AG20443 (cell line): ENCODE results near the gene HOXB2.

Experiments used
- DNase-seq: peaks from one replicate; pipeline ENCODE4 v3.0.0; 2012; ENCODE audit warnings: low spot score, mixed read lengths

HOXB2 gene

DNA sequence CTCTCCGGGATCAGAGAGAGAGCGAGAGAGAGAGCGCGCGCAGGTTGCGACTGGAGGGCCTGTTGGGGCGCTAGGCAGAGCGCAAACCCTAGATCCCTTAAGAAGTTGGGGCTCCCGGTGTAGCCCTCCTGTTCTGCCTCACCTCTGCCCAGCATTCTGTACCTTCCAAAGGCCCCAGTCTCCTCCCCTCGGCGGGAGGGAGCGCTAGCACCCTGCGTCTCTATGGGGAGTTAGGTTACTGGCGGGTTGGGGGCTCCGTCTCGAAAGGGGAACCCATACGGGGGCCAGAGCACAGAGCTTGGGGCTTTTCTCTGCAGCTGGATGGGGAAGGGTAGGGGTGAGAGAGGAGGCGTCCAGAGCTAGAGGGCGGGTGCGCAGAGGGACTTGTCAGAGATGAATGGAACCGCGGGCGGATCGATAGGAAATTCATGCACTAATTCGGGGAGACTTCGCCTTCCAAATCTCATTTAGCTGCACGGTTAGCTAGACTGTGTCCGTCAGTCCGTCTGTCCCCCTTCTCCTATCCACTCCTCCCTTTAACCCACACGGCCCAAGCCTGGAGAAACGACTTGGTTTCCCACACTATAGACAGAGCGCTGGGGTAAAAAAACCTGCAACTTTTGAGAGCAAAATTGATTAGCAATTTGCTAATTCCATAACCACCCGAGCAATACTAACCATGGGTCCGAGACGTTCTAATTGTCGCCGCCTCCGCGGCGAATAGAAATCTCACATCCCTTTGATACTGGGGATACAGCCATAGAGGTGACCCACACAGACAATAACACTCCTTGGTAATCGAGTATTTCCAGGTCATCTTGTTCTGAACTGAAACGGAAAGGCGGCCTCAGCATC is 33.9 kb upstream of the HOXB2 start:
- no peak for DNase-seq

DNA sequence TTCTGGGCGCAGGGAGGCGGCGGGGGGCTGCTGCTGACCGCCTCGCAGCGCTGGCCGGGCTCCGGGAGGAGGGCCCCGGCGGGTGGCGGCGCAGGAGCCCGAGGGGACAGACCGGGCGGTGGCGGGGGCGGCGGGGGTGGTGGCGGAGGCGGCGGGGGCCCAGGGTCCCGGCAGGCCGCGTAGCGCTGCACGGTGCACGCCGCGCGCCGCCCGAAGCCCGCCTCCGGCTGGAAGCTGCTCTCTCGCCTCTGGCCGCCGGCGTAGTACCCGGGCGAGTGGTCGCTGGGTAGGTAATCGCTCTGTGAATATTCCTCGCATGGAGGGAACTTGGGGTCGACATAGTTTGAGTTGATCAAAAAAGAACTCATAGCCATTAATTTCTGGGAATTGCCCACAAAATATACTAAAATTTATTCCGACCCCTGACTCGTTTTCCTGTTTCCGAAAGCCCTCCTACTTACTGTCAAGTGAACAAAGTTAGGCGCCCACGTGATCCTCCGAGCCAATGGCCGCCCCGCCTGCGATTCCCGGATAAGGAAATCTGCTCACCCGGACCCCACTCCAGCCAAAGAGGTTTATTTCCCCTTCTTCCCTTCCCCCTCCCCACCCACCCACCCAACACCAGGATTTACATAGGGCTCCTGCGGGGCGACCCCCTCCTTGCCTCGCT is 33.2 kb upstream of the HOXB2 start, which contains the start of gene HOXB4:
Gene HOXB4, minus strand, starts transcription at position 405 of the 670 bp plus-strand sequence. Its CDS starts 31 bp downstream, at position 374.
- peak; percentile 79 for DNase-seq

DNA sequence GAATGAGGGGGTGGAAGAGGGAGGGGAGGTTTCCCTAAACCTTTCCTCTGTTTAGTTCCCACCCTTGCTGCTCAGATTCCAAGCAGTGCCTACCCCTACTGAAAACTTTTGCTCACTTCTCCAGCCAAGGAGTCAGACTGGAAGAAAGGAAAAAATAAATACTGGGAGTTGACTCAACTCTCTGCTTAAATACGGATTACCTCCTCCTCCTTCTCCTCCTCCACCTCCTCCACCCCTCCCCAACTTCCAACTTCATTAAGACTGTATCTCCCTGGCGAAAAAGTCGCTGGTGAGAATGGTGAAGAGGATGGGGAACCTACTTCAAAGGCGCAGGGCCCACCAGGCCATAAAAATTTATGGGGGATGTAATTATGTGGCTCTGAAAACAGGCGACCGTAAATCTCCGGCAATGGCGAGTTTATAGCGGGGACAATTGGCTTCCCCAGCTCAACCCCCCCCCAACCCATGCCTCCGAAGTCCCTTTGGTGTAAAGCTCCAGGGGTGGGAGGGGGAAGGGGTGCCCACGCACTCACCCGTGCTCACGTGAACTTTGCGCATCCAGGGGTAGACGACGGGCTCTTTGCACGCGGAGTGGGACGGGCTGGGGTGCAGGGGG is 32.5 kb upstream of the HOXB2 start:
- DNase-seq = peak; percentile 40

DNA sequence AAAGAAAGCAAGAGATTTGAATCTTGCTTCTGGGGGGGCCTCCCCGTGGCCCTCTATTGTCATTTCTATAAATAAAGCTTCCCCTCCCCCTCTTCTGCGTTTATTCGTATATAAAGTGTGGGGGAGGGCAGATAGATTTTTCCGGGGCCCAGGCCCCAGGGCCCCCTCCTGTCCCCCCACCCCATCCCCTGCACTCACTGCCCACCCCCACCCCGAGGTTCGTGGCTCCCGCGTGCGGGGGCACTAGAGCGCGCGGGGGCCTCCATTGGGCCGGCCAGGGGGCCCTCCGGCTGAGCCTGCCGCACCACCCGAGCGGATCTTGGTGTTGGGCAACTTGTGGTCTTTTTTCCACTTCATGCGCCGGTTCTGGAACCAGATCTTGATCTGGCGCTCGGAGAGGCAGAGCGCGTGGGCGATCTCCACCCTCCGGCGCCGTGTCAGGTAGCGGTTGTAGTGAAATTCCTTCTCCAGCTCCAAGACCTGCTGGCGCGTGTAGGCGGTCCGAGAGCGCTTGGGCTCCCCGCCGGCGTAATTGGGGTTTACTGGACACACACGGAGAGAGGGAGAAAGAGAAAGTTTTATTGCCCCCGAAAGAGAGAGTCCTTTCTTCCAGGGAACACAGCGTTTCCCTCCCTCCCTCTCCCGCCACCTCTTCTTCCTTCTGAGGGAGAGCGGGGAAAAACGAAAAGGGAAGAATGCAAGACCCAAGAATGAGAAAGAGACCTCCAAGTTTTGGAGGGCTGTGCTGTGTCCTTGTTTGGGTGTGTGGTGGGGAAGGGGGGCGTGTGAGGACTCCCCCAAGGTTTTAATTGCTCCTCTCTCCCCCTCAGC is 31.8 kb upstream of the HOXB2 start:
- no peak for DNase-seq

DNA sequence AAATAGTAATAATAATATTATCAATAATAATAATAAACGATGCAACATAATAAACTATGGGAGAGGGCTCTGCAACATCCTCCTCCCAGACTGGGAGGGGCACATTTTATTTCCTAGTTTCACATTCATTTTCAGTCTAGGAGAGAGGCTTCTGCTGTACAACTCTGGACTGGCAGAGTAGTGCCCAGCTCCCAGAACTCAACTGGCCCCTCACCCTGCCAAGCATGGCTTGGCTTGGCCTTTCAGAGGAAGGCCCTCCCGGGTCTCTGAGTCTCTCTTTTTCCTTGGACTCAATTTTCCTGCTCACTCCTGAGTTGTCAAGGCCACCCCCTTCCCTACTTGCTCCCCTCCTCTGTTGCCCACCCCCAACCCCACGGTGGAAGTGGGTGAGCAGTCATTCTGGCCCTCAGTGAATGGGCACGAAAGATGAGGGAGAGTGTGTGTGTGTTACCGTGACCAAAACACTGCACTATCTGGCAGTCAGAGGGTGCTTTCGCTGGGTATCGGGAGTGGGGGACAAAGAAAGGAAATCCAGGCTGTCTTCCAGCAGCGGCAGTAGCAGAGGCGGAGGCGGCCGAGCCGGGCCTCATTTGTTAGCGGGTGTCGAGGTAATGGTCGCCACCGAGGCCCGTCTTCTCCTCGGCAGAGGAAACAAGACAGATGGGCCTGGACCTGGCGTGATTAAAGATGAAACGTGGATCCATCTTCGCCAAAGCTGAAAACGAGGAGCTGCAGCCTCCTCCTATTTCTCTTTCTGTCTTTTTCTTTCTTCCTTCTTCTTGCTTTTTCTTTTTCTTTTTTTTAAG is 31.0 kb upstream of the HOXB2 start:
- DNase-seq = no peak

DNA sequence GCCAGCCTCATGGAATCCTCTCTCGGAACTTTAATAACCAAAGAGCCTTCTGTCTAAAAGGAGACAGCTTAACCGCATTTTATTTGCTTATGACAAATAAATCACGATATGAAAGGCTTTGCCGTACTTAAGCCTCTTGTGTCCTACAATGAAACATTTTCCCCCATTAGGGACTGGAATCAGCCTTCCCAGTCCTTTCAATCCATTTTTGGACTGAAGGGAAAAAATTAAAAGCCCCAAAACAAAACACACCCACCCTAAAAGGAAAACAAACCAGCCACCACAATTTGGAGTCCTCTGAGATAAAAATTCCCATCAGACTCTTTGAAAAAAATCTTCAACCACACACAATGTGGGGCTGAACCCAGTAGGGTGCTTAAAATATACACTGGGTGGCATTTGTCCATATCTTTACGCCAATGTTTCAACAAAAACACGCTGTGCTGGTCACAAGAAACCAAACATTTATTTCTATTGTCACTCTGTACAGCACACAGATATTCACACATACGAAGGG is 30.2 kb upstream of the HOXB2 start:
- no peak for DNase-seq

DNA sequence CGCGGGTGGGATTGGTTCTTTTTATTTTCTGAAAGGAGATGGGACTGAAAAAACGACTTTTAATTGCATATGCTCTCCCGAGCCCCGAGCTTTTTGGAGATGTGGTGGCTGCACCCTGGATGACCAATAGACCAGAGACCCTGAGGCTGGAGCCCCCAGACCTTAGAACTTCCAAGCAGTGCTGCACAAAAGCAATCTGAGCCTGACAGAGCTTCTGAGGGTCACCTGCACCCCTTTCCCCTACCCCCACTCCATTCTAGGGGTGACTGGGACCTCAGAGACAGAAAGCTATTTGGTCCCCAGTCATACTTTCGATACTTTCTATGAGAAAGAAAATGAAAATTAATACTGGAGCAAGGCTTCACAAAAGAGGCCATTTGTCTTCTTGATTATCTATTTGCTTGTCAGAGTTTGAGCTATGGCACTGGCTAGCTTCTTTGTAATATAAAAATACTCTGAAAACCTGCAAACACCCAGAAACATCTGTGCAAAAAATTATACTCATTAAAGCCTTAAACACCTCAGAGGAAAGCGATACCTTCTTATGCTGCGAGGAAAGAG is 29.7 kb upstream of the HOXB2 start:
- no peak for DNase-seq

DNA sequence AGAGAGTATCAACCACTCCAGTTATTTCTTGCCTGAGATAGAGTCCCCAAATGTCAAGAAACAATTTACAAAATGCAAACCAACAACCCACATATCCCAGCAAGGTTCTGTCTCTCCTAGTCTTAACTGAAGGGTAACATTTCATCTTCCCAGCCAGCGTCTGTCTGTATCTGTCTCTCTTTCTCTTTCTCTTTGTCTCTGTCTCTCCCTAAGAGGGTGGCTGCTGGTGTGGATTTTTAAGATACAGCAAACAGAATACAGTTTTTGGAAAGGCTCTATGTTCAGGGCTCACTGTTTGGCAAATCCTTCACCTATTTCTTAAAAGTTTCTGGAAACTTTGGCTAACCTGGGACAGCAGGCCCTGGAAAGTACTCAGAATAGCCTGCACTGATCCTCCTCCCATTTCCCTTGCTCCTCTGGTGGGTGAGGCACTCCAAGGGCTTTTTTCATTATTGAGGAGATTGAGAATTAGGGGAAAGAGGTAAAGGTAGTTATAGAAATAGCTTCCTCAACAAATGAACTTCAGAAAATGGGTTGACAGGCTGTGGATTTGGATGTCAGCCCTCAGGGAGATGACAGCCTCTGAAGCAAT is 27.0 kb upstream of the HOXB2 start:
- DNase-seq = no peak

DNA sequence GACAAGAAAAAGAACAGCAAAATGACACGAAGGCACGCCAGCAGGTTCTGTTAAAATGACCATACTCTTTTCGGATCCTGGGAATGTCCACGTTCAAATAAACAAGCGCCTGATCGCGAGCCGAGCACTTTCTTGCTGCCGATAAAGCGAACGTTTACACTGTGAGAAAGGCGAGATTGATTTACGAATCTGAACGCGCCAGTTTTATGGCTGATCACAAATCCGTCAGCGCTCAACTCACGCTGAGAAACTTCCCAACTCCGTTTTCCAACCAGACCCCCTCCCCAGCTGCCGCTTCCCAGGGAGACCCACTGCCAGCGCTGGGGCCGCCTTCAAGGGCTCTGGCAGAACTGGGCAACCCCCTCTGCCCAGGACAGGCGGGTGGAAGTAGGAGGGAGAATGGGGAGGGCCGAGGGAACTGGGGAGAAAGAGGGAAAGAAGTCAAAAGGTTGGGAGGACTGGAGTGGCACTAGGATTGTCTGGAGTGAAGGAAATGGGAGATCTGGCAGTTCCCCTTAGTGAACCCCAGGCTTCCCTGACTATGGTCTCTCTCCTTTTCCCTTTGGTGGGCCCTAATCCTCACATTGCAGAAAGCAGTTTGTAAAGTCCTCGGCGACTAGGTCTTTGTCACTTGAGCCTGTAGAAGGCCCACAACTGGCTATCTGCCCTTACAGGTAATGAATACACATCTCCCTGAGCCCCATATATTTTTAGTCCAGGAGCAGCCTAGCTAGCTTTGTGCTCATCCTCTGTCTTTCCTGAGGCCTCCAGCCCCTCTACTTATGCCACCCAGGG is 26.3 kb upstream of the HOXB2 start:
- DNase-seq = no peak

DNA sequence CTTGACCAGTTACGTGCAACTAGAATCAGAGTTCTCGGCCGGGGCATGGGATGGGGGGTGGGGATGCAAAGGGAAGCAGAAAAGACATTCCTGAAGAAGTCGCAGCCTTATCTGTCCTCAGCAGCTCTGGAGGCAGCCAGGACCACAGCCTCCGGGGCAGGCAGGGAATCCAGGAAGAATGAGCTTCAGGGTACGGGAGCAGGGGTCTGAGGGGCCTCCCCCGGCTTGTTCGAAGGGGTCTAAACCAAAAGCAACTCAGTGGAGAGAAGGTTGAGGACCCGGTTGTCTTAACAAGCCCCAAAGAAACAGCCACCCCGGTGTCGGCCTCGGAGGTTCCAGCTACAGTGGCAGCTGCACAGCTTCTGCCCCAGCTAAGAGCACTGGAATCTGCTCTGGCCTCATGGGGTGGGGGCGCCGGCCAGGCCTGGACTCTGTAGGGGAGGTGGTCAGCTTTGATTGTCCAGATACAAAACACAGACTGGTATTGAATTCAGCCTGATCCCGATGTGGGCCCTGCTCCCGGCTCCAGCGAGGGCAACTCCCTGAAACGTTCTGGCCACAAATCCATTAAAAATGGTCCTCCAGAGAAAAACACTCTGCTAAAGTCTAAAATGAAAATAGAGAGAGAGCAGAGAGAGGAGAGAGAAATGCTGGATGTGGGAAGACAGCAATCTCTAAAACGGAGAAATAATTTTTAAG is 25.6 kb upstream of the HOXB2 start:
- peak; percentile 30 for DNase-seq

DNA sequence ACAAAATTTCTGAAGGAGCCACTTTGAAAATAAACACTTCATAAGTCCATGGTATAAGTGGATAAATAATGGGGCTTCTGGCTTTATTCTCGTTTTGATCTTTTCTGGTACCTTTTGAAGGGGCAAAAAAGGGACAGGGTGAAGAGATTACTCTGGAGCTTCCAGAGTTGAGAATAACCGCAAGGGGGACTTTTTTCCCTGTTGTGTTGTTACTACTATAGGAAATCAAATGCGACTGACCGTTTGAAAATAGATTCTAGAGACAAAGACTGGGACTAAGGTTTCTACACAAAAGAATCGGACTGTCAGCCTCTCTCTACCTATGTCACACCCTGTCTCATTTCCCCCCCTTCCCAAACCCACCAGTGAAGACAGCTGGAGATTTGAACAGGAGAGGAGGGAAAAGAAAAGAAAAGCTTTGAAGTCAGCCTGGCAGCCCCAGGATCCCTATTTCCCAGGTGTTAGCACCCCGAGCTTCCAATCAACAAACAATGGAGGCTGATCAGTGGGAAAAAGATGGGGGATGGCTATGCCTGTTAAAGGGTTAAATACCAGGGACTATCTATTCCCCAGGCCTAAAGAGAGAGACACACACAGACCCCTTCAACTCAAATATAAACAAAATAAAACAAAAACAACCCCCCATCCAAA is 24.9 kb upstream of the HOXB2 start:
- DNase-seq = no peak

DNA sequence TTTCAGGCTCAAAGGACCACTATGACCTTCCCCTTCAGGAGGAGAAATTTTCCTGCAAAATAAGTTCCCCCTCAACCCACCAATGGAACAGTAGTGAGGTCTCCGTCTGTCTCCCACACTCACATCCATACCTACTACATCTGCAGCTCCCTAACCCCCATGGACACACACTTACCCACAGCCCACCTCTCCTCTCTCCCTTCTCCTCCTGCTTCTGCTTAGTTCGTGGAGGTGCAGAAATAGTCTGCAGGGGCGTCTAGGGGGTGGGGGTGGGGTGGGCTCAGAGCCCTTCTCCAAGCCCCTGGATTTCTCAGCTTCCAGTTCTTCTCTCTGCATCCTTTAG is 24.3 kb upstream of the HOXB2 start:
- no peak for DNase-seq

DNA sequence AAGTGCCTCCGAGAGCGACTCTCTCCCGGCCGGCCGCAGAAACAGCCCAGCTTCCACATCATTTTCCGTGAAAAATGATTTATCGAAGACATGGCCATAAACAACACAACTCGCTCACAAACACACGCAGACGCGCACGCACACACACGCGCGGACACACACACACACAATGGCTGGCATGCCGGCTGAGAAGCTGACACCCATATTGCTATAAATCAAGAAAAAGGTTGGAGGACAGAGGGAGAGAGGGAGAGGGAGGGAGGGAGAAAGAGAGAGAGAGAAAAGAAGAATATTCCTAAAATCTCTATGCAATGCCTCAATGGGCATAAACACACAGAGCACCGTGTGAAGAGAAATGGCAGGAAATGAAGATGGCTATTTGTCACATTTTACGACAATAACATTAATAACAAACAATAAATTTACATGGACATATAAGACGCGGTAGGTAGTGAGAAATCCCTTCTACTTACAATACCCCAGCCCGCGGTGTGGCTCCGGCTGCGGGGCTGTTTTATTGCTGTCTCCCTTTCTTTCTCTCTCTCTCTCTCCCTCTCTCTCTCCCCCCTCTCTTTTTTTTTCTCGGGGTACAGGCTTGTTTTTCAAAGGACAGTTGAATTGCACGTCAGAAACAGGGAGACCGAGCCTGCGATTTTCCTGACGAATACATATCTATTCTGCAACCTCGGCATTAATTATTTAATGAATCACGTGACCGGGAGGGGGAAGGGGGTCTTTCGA is 23.8 kb upstream of the HOXB2 start:
- DNase-seq = peak; percentile 26

DNA sequence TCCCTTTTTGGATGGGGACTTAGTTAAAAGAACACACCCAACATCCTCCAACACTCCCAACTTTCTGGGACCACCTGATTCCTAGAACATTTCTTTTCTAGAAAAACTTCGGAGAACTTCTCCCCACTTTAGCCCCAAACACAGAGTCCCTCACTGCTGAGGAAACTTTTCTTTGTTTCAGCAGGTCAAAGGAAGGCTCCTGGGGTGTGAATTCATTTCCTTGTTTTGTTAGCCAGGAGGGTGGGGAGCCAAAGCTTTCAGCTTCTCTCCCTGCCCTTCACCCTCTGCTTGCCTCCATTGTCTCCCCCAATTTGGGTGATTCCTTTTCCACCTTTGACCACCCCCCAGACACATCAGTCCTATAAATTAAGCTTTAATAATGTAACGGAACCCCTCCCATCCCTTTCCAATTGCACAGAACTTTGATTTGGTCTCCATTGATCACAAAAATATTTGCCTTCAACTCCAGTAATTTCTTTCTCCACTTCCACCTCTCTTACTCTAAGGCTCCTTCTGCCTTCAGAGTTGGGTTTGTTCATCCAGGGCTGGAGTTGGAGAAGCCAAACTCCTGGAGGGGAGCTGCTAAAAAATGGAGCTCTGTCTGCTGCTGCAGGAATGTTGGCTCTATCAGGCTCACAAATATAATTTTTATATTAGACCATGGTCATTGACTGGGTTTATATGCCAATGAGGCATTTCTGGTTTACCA is 22.9 kb upstream of the HOXB2 start:
- DNase-seq = no peak

DNA sequence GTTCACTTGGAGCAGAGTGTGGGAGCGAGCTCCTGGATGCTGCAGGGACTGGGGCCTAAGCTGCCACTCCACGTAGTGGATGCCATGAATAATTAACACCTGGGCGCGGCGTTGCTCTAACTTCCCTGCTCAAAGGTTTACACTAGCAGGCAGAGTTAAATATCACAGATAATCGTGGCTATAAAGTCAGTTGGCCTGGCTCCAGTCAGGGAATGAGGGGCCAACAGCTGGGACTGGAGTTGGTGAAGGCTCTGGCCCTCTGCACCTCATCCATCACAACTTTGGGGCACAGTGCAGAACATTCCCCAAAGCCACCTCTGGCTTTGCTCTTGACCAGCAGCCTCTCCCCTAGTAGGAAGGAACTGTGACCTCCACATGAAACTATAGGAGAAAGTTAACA is 22.3 kb upstream of the HOXB2 start:
- no peak for DNase-seq

DNA sequence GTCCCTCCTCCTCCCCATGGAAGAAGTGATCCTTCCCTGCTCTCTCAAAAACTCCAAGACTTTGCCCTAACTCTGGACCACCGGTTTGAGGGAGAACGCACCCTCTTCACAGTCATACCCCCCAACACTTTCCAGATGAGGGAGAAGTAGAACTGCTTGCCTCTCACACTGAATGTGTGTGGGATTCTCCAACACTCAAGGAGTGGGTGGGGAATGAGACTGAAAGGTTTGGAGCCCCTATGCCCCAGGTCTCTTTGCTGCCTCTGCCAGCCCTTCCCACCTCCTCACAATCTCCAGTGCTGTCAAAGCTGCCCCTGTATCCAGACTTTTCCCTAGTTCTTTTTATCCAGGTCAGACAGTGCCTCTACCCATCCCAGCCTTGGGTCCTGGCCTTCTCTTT is 21.8 kb upstream of the HOXB2 start:
- DNase-seq = no peak
